Measurements from ENCODE around the gene CENPF. TPM values are rescaled to one million over a fixed set of nuclear protein-coding genes. Genes with fewer than 3 reads are reported as not detected.
"Not testable (repeated sequence)": the region's sequence is repeated elsewhere in the genome, so short reads cannot be mapped to it uniquely, and the experiment has no call there.

CENPF gene
- total RNA-seq, 2 experiments from 2014 or later: 125 to 135 TPM

GRCh38 chr1:214590696-214591095 is 12.3 kb upstream of the CENPF start:
- Mint-ChIP-seq H3K27me3 (peaks cover 3% of the 10 kb centered on the region), H3K36me3 (ENCODE audit: low read depth) (no peaks in the 10 kb centered on the region)
- CTCF ChIA-PET: interaction anchor here (4.5 kb wide), 1 partner anchor 258 kb away, joined by 21 read pairs; no protein-coding TSS in a partner anchor

DNA sequence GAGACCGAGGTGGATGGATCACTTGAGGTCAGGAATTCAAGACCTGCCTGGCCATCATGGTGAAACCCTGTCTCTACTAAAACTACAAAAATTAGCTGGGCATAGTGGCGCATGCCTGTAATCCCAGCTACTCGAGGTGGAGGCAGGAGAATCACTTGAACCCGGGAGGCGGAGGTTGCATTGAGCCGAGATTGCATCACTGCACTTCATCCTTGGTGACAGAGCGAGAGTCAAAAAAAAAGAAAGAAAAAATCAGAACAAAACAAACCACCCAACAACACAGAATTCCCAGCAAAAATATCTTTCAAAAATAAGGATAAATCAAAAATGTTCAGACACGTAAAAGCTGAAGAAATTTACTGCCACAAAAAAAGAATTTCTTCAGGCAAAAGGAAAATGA is 11.1 kb upstream of the CENPF start:
- H3K4me3 Mint-ChIP-seq; H3K27ac Mint-ChIP-seq; H3K27me3 Mint-ChIP-seq; H3K36me3 Mint-ChIP-seq (ENCODE audit: low read depth); DNase-seq; POLR2A ChIA-PET; H3K9me3 Mint-ChIP-seq; H3K4me1 Mint-ChIP-seq: not testable (repeated sequence)
- CTCF ChIA-PET: interaction anchor here (1.5 to 4.5 kb wide), 2 partner anchors 260 to 377 kb away, joined by 3 to 21 read pairs; no protein-coding TSS in a partner anchor

More at GRCh38 chr1:214590696-214591095, 12.3 kb upstream of the CENPF start:
- Mint-ChIP-seq H3K4me3 (no peak overlapping the region), H3K4me1 (no peaks in the 10 kb centered on the region), H3K9me3 (no peaks in the 10 kb centered on the region), H3K27ac (no peak overlapping the region)
- no peak for DNase-seq
- POLR2A ChIA-PET: interaction anchor here (1.5 kb wide), 1 partner anchor 28 kb away, joined by 3 read pairs; no protein-coding TSS in a partner anchor

DNA sequence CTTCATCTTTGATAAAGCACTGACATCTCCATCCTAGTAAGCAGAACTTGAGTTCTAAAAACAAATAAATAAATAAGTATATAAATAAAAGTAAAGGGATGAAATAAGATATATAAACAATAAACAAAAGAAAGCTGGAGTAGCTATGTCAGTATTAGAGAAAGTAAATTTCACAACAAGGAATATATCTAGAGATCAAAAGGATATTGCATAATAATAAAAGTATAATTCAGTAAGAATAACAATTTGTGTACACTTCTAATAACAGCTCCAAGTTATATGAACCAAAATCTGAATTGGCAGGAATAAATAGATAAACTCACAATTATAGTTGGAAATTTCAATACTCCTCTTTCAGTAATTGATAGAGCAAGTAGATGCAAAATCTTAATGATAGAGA is 9.8 kb upstream of the CENPF start:
- Mint-ChIP-seq H3K9me3 (no peaks in the 10 kb centered on the region), H3K36me3 (ENCODE audit: low read depth) (no peaks in the 10 kb centered on the region), H3K4me3 (no peak overlapping the region), H3K4me1 (no peaks in the 10 kb centered on the region), H3K27me3 (peaks cover 3% of the 10 kb centered on the region), H3K27ac (no peak overlapping the region)
- CTCF ChIA-PET: interaction anchor here (0.9 to 4.5 kb wide), 2 partner anchors 8 to 261 kb away, joined by 3 to 21 read pairs; no protein-coding TSS in a partner anchor
- POLR2A ChIA-PET: no interaction called here
- DNase-seq: no peak

GRCh38 chr1:214603819-214604252 is 841 bp downstream of the CENPF start:
- H3K4me1 Mint-ChIP-seq: peaks cover 24% of the 10 kb centered on the region
- peaks cover 28% of the 10 kb centered on the region for H3K36me3 Mint-ChIP-seq (ENCODE audit: low read depth)
- no peak for DNase-seq
- POLR2A ChIA-PET: interaction anchor here (0.8 to 2.0 kb wide), 6 partner anchors 9 to 323 kb away, joined by 3 to 10 read pairs (median 5); partner anchors contain the start of gene SMYD2
- CTCF ChIA-PET: interaction anchor here (1.0 to 2.3 kb wide), 6 partner anchors 12 to 342 kb away, joined by 3 to 14 read pairs (median 4); no protein-coding TSS in a partner anchor
- peak overlapping the region; percentile 85 for H3K4me3 Mint-ChIP-seq
- peak overlapping the region; percentile 84 for H3K27ac Mint-ChIP-seq
- H3K9me3 Mint-ChIP-seq: no peaks in the 10 kb centered on the region
- no peaks in the 10 kb centered on the region for H3K27me3 Mint-ChIP-seq

GRCh38 chr1:214604523-214604922 is 1.5 kb downstream of the CENPF start:
- H3K4me1 Mint-ChIP-seq: peaks cover 24% of the 10 kb centered on the region
- ChIA-PET POLR2A (interaction anchor here (1.3 to 2.0 kb wide), 3 partner anchors 8 to 324 kb away, joined by 5 to 10 read pairs (median 6); partner anchors contain the start of gene SMYD2), CTCF (interaction anchor here (0.6 to 2.3 kb wide), 9 partner anchors 12 to 343 kb away, joined by 3 to 14 read pairs (median 4); no protein-coding TSS in a partner anchor)
- H3K27me3 Mint-ChIP-seq: no peaks in the 10 kb centered on the region
- peak overlapping the region; percentile 85 for H3K4me3 Mint-ChIP-seq
- H3K9me3 Mint-ChIP-seq: peaks cover 4% of the 10 kb centered on the region
- peak overlapping the region; percentile 9 for H3K27ac Mint-ChIP-seq
- no peak for DNase-seq
- peaks cover 33% of the 10 kb centered on the region for H3K36me3 Mint-ChIP-seq (ENCODE audit: low read depth)

DNA sequence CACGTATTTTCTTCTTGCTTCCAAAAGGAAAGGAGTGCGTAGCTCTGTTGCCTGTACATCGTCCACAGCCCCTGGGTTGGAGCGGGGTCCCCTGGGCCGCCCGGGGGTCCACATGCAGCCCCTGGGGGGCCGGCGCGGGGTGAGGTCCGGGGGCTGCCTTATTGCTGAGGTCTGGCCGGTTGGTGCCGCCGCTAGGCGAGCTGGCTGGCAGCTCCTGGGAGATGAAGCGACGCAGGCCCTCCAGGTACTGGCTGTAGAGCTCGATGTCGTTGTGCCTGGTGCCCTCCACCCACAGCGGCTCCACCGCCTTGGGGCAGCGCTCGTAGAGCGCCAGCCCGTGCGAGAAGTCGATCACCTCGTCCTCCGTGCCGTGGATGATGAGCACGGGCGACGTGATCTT is 2.5 kb downstream of the CENPF start:
- H3K9me3 Mint-ChIP-seq, DNase-seq, H3K4me3 Mint-ChIP-seq, POLR2A ChIA-PET, H3K27me3 Mint-ChIP-seq, H3K27ac Mint-ChIP-seq: not testable (repeated sequence)
- peaks cover 25% of the 10 kb centered on the region for H3K4me1 Mint-ChIP-seq
- H3K36me3 Mint-ChIP-seq (ENCODE audit: low read depth): peaks cover 43% of the 10 kb centered on the region
- CTCF ChIA-PET: interaction anchor here (0.6 to 2.3 kb wide), 7 partner anchors 13 to 344 kb away, joined by 3 to 14 read pairs (median 5); no protein-coding TSS in a partner anchor

DNA sequence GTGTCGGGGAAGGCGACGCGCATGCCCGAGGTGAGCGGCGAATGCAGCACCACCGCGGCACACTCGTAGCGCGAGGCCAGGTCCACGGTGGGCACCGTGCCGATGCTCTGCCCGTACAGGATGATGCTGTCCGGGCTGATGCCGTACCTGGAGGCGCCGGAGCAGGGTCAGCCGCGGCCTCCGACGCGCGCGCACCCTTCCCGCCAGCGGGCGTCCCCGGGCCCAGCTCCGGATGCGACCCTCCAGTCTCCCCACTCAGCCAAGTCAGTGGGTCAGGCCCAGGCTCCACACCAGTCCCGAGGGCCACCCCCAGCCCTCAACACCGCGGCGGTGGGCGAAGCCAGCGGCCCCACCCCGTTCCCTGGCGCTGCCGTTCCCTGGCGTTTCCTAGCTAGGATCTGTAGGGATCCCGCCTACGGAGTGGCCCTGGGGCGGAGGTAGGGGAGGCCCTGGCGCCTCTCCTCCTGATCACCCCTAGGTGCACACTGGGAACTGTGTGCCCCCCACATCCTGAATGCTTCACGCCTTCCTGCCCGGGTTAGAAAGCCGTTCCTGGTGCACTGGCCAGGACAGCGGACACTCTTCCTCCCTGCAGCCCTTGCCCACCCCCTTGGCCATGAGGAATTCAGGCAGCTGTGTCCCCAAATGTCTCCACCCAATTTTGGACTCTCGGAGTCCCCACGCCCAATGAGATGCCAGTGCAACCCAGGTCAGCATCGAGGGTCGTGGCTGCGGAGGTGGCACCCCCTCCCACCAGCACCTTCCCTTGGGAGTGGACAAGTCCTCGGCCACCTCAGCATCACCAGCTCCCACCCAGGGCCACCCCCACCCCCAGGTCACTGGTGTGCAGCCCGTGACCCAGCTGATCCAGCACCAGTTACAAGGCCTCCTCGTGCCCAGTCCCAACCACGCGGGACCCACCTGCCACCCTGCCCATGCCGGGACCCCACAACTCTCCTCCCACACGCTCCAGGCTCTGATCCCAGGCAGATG is 3.2 kb downstream of the CENPF start:
- H3K27ac Mint-ChIP-seq, H3K9me3 Mint-ChIP-seq, CTCF ChIA-PET, DNase-seq, H3K4me3 Mint-ChIP-seq, H3K27me3 Mint-ChIP-seq, POLR2A ChIA-PET: not testable (repeated sequence)
- peaks cover 25% of the 10 kb centered on the region for H3K4me1 Mint-ChIP-seq
- H3K36me3 Mint-ChIP-seq (ENCODE audit: low read depth): peaks cover 49% of the 10 kb centered on the region

- CTCF ChIA-PET: not testable (repeated sequence)
Observed at GRCh38 chr1:214607492-214608215, 4.7 kb downstream of the CENPF start.

GRCh38 chr1:214608216-214608783 is 5.3 kb downstream of the CENPF start:
- H3K27me3 Mint-ChIP-seq, DNase-seq, POLR2A ChIA-PET, H3K9me3 Mint-ChIP-seq, CTCF ChIA-PET, H3K4me3 Mint-ChIP-seq: not testable (repeated sequence)
- Mint-ChIP-seq H3K36me3 (ENCODE audit: low read depth) (peaks cover 59% of the 10 kb centered on the region), H3K4me1 (peaks cover 20% of the 10 kb centered on the region), H3K27ac (peak overlapping the region; percentile 26)

More at GRCh38 chr1:214607492-214608215, 4.7 kb downstream of the CENPF start:
- Mint-ChIP-seq H3K36me3 (ENCODE audit: low read depth) (peaks cover 58% of the 10 kb centered on the region), H3K4me1 (peaks cover 20% of the 10 kb centered on the region)
- DNase-seq, H3K27me3 Mint-ChIP-seq, H3K4me3 Mint-ChIP-seq, H3K9me3 Mint-ChIP-seq, POLR2A ChIA-PET, H3K27ac Mint-ChIP-seq: not testable (repeated sequence)

- Mint-ChIP-seq H3K36me3 (ENCODE audit: low read depth) (peaks cover 62% of the 10 kb centered on the region), H3K4me1 (peaks cover 22% of the 10 kb centered on the region)
- H3K9me3 Mint-ChIP-seq, POLR2A ChIA-PET, DNase-seq, H3K27ac Mint-ChIP-seq, CTCF ChIA-PET, H3K4me3 Mint-ChIP-seq, H3K27me3 Mint-ChIP-seq: not testable (repeated sequence)
Observed at GRCh38 chr1:214608817-214609216, 5.8 kb downstream of the CENPF start.

DNA sequence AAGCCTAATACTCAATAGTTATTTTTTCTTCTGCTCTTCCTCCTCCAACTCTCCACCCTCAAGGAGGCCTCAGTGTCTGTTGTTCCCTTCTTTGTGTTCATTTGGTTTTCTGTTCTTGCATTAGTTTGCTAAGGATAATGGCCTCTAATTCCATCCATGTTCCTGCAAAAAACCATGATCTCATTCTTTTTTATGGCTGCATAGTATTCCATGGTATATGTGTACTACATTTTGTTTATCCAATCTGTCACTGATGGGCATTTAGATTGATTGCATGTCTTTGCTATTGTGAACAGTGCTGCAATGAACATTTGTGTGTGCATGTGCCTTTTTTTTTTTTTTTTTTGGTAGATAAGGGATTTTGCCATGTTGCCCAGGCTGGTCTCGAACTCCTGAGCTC is 6.7 kb downstream of the CENPF start:
- Mint-ChIP-seq H3K27me3 (no peaks in the 10 kb centered on the region), H3K27ac (no peak overlapping the region), H3K9me3 (peaks cover 7% of the 10 kb centered on the region), H3K4me3 (no peak overlapping the region), H3K36me3 (ENCODE audit: low read depth) (peaks cover 64% of the 10 kb centered on the region), H3K4me1 (peaks cover 17% of the 10 kb centered on the region)
- no peak for DNase-seq
- POLR2A ChIA-PET: no interaction called here
- CTCF ChIA-PET: interaction anchor here (1.3 kb wide), 1 partner anchor 17 kb away, joined by 9 read pairs; no protein-coding TSS in a partner anchor

DNA sequence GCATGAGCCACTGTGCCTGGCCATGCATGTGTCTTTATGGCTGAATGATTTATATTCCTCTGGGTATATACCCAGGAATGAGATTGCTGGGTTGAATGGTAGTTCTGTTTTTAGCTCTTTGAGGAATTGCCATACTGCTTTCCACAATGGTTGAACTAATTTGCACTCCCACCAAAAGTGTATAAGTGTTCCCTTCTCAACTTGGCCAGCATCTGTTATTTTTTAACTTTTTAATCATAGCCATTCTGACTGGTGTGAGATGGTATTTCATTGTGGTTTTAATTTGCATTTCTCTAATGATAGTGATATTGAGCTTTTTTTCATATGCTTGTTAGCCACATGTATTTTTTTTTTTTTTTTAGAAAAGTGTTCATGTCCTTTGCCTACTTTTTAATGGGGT is 7.1 kb downstream of the CENPF start:
- POLR2A ChIA-PET, DNase-seq, H3K9me3 Mint-ChIP-seq, H3K4me3 Mint-ChIP-seq, H3K27me3 Mint-ChIP-seq, H3K27ac Mint-ChIP-seq: not testable (repeated sequence)
- CTCF ChIA-PET: interaction anchor here (0.7 to 1.3 kb wide), 2 partner anchors 17 to 276 kb away, joined by 5 to 9 read pairs; no protein-coding TSS in a partner anchor
- Mint-ChIP-seq H3K36me3 (ENCODE audit: low read depth) (peaks cover 69% of the 10 kb centered on the region), H3K4me1 (peaks cover 12% of the 10 kb centered on the region)

Data from activated CD4-positive, alpha-beta memory T cell treated with anti-CD3 and anti-CD28 coated beads, Interleukin-2, amount 10 ng/mL, durations not matched to agents 7 days and 5 days (primary cell).